Kidney epithelial cell (primary cell): ENCODE results near the gene LRRC27. TPM values are rescaled to one million over a fixed set of nuclear protein-coding genes. Genes with fewer than 3 reads are reported as not detected.

Experiments
- DNase-seq: peaks from one replicate; pipeline ENCODE4 v3.0.0-alpha.2; 2010; ENCODE audit warnings: low read depth
- H3K27me3 ChIP-seq: 2 replicates; pipeline ENCODE4 v1.6.0; 2011; ENCODE audit warnings: low read length; ENCODE audit not compliant: control insufficient read depth, insufficient read depth
- H3K36me3 ChIP-seq: 2 replicates; pipeline ENCODE4 v1.5.1; 2011; ENCODE audit warnings: low read length; ENCODE audit not compliant: control insufficient read depth, insufficient read depth
- H3K4me3 ChIP-seq: 2 replicates; pipeline ENCODE4 v1.5.1; 2011; ENCODE audit warnings: low read depth, mild to moderate bottlenecking, control low read depth, low read length
- total RNA-seq: library from RNA; depleted of rRNA; stranded (reverse); fragments of >200 nt; gene quantifications from 2 replicates; pipeline ENCODE4 v1.2.3, GENCODE V29; 2015
- TF ChIP-seq, protein P1 (sequence below): IDR thresholded peaks from 2 replicates; pipeline ENCODE4 v1.5.1; 2011; ENCODE audit warnings: mild to moderate bottlenecking, moderate library complexity, low read length, control low read depth, inconsistent platforms; ENCODE audit not compliant: insufficient read depth, poor library complexity, severe bottlenecking

The LRRC27 gene
- total RNA-seq, 1 donor from 2014 or later: 13.3 TPM

DNA sequence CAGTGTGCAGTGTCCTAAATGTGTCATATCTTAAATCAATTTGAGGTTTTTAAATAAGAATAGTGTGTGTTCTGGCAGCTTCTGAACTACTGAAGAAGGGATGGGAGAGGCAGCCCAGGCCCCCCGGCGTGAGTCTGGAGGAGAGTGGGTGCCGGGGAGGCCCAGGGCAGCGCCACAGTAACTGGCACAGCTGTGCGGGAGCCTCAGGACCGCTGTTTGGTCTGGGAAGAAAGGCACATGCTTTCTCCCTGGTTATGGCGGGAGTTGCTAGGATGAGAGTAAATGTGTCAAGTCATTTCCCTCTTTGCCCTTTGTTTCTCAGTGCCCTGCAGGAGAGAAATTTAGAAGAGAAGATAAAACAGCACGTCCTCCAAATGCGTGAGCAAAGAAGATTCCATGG is 33.1 kb downstream of the LRRC27 start:
- Histone ChIP-seq H3K4me3 (no peak overlapping the region), H3K36me3 (no peaks in the 10 kb centered on the region), H3K27me3 (no peaks in the 10 kb centered on the region)
- TF ChIP-seq, protein P1, sequence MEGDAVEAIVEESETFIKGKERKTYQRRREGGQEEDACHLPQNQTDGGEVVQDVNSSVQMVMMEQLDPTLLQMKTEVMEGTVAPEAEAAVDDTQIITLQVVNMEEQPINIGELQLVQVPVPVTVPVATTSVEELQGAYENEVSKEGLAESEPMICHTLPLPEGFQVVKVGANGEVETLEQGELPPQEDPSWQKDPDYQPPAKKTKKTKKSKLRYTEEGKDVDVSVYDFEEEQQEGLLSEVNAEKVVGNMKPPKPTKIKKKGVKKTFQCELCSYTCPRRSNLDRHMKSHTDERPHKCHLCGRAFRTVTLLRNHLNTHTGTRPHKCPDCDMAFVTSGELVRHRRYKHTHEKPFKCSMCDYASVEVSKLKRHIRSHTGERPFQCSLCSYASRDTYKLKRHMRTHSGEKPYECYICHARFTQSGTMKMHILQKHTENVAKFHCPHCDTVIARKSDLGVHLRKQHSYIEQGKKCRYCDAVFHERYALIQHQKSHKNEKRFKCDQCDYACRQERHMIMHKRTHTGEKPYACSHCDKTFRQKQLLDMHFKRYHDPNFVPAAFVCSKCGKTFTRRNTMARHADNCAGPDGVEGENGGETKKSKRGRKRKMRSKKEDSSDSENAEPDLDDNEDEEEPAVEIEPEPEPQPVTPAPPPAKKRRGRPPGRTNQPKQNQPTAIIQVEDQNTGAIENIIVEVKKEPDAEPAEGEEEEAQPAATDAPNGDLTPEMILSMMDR: no peak
- DNase-seq: no peak

DNA sequence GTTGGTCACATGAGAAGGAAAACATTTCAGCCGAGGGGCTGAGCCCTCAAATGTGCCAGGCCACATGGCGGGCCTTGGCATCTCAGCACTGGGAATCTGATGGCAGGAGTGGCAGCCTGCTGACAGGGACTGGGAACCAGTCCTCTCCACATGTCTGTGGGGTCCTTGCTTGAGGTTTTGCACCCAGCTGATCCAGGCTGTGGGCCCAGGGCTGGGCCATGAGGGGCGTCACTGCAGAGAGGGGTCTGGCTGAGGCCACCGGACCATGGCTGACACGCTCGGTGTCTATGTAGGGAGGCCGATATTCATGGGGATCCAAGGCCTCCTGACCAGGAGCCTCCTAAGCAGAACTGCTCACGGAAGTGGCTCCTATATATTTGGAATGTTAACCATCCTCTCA is 34.0 kb downstream of the LRRC27 start:
- H3K4me3 ChIP-seq: no peak overlapping the region
- no peaks in the 10 kb centered on the region for H3K36me3 ChIP-seq
- no peaks in the 10 kb centered on the region for H3K27me3 ChIP-seq
- TF ChIP-seq, protein P1: no peak
- no peak for DNase-seq

DNA sequence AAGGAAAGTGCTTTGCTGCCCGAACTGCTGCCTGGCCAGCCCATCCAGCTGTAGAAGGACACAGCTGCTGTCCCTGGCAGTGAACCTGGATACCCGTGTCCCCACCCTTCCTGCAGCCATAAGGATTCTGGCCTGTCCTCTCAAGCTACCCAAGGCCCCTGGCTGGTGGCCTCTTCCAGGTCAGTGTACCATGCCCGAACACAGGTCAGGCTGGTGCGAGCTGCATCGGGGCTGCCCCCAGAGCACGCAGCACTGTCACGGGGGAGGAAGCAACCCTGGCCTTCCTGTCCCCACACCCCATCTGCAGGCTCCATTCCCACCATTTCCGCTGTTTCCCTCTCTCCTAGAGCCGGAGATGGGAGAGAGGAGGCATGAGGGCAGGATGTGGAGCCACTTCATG is 34.5 kb downstream of the LRRC27 start:
- H3K36me3 ChIP-seq: no peaks in the 10 kb centered on the region
- no peaks in the 10 kb centered on the region for H3K27me3 ChIP-seq
- no peak overlapping the region for H3K4me3 ChIP-seq
- TF ChIP-seq, protein P1: no peak
- no peak for DNase-seq

DNA sequence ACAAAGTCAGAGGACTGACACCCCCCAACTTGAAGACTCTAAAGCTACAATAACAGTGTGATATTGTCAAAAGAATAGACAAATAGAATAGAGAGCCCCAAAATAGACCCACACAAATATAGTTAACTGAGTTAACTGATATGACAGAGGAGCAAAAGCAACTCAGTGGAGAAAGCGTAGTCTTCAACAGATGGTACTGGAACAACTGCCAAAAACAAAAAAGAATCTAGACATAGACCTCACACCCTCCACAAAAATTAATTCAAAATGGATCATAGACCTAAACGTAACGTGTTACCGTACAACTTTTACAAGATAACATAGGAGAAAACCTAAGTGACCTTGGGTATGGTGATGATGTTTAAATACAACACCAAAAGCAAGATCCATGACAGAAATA is 36.4 kb downstream of the LRRC27 start:
- TF ChIP-seq, protein P1: no peak
- no peaks in the 10 kb centered on the region for H3K36me3 ChIP-seq
- H3K4me3 ChIP-seq: no peak overlapping the region
- no peak for DNase-seq
- no peaks in the 10 kb centered on the region for H3K27me3 ChIP-seq

DNA sequence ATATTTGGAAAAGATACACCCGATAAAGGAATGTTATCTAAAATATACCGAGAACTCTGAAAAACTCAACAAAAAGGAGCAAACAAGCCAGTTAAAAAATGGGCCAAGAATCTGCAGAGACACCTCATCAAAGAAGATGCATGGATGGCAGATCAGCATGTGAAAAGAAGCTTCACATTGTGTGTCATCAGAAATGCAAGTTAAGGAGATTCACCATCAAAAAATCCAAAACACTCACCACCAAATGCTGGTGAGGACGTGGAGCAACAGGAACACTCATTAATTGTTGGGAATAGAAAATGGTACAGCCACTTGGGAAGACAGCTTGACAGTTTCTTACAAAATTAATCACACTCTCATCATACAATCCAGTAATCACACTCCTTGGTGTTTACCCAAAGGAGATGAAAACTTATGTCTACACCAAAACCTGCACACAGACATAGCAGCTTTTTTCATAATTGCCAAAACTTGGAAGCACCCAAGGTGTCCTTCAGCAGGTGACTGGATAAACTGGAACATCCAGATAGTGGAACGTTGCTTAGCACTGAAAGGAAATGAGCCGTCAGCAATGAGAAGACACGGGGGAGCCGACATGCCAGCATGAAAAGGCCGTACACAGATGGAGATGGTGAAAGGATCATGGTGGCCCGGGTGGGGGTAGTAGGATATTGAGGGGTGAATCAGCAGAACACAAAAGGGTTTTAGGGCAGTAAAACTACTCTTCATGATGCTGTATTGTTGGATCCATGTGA is 37.1 kb downstream of the LRRC27 start:
- H3K4me3 ChIP-seq: no peak overlapping the region
- TF ChIP-seq, protein P1: no peak
- no peak for DNase-seq
- H3K36me3 ChIP-seq: no peaks in the 10 kb centered on the region
- no peaks in the 10 kb centered on the region for H3K27me3 ChIP-seq
